HepG2 (cell line): ENCODE measurements around the gene DNM3. TPM values are rescaled to one million over a fixed set of nuclear protein-coding genes. Genes with fewer than 3 reads are reported as not detected.
A peak's percentile ranks its signal among the peaks of the same experiment; 100 is the strongest.

Experiments used
- CHD2 ChIP-seq: IDR thresholded peaks from 2 replicates; pipeline ENCODE4 v1.6.1; 2011; ENCODE audit warnings: low read depth, low read length, improper control_type of control experiment
- CREB1 ChIP-seq, 2 experiments: fragments of 450-650 bp in 1 of 2; IDR thresholded peaks; 2 replicates each; pipeline ENCODE4 v1.6.1; 2016 to 2017; ENCODE audit warnings: control low read depth in 1 of 2, mild to moderate bottlenecking in 1 of 2, missing compliant biosample characterization in 1 of 2, missing genetic modification characterization in 1 of 2
- DPF2 ChIP-seq: sonication (generic); formaldehyde crosslinking; IDR thresholded peaks from 2 replicates; pipeline ENCODE4 v1.4.0; 2020; ENCODE audit warnings: mild to moderate bottlenecking, low read depth, missing genetic modification reagents, borderline replicate concordance
- EP300 ChIP-seq, 3 experiments: sonication (generic) in 1 of 3; formaldehyde crosslinking in 1 of 3; IDR thresholded peaks; 2 replicates each; pipeline versions ENCODE4 v1.5.1 to v1.6.1; 2011 to 2020; ENCODE audit warnings: low read depth in 2 of 3, low read length in 2 of 3, borderline replicate concordance in 1 of 3, improper control_type of control experiment in 1 of 3, mild to moderate bottlenecking in 1 of 3, missing genetic modification reagents in 1 of 3, moderate library complexity in 1 of 3
- ETS1 ChIP-seq: sonication (generic); formaldehyde crosslinking; IDR thresholded peaks from 2 replicates; pipeline ENCODE4 v1.4.0; 2020; ENCODE audit warnings: missing genetic modification reagents
- FOXP1 ChIP-seq, 2 experiments: fragments of 450-650 bp in 1 of 2; IDR thresholded peaks; 2 replicates each; pipeline ENCODE4 v1.6.1; 2017 to 2018; ENCODE audit warnings: antibody characterized with exemption in 1 of 2
- GABPB1 ChIP-seq: IDR thresholded peaks from 2 replicates; pipeline ENCODE4 v1.6.1; 2016; ENCODE audit warnings: mild to moderate bottlenecking, missing genetic modification reagents, moderate library complexity, missing compliant biosample characterization
- GLMP ChIP-seq: sonication (generic); formaldehyde crosslinking; IDR thresholded peaks from 2 replicates; pipeline ENCODE4 v1.9.0; 2021; ENCODE audit warnings: missing genetic modification reagents, mild to moderate bottlenecking, borderline replicate concordance
- JUNB ChIP-seq: sonication (generic); formaldehyde crosslinking; IDR thresholded peaks from 2 replicates; pipeline ENCODE4 v1.8.0; 2022; ENCODE audit warnings: missing genetic modification reagents, mild to moderate bottlenecking, borderline replicate concordance
- NCOA2 ChIP-seq: sonication (generic); formaldehyde crosslinking; IDR thresholded peaks from 2 replicates; pipeline ENCODE4 v1.8.0; 2022; ENCODE audit warnings: inconsistent platforms
- SNAI1 ChIP-seq: sonication (generic); formaldehyde crosslinking; IDR thresholded peaks from 2 replicates; pipeline ENCODE4 v1.5.0; 2020; ENCODE audit warnings: mild to moderate bottlenecking, missing genetic modification reagents, borderline replicate concordance
- TFDP1 ChIP-seq: IDR thresholded peaks from 2 replicates; pipeline ENCODE4 v1.6.1; 2016; ENCODE audit warnings: missing compliant biosample characterization, missing genetic modification reagents, borderline replicate concordance
- ZNF460 ChIP-seq: sonication (generic); formaldehyde crosslinking; IDR thresholded peaks from 2 replicates; pipeline ENCODE4 v1.5.1; 2020; ENCODE audit warnings: missing genetic modification reagents, mild to moderate bottlenecking, borderline replicate concordance
- ZNF678 ChIP-seq: sonication (generic); formaldehyde crosslinking; IDR thresholded peaks from 2 replicates; pipeline ENCODE4 v1.4.0; 2020; ENCODE audit warnings: mild to moderate bottlenecking, missing genetic modification reagents
- ZNF713 ChIP-seq: sonication (generic); formaldehyde crosslinking; IDR thresholded peaks from 2 replicates; pipeline ENCODE4 v1.4.0; 2020; ENCODE audit warnings: mild to moderate bottlenecking, missing genetic modification reagents
- ZNF770 ChIP-seq: sonication (generic); formaldehyde crosslinking; IDR thresholded peaks from 2 replicates; pipeline ENCODE4 v1.5.0; 2020; ENCODE audit warnings: mild to moderate bottlenecking, missing genetic modification reagents
- ZNF780A ChIP-seq: sonication (generic); formaldehyde crosslinking; IDR thresholded peaks from 2 replicates; pipeline ENCODE4 v1.8.0; 2022; ENCODE audit warnings: mild to moderate bottlenecking, missing genetic modification reagents, moderate library complexity
- ZSCAN5A ChIP-seq: sonication (generic); formaldehyde crosslinking; IDR thresholded peaks from 2 replicates; pipeline ENCODE4 v1.8.0; 2022; ENCODE audit warnings: mild to moderate bottlenecking, missing genetic modification reagents, borderline replicate concordance
- polyA plus RNA-seq, 8 experiments: library from polyadenylated mRNA; depleted of rRNA in 3 of 8; stranded (reverse) in 7 of 8; unstranded in 1 of 8; fragments of >200 nt; fragmentation: Illumina TruSeq in 4 of 8; extraction: Trizol in 4 of 8; gene quantifications; 2 replicates each; pipeline versions ENCODE4 v1.2.1 to v1.2.3, GENCODE V29; 2011 to 2016; ENCODE audit warnings: low read depth in 4 of 8, missing spikeins in 1 of 8, mixed read lengths in 1 of 8; ENCODE audit not compliant: insufficient read depth in 1 of 8
- total RNA-seq, 5 experiments: library from RNA; depleted of rRNA; stranded (reverse); fragments of >200 nt; fragmentation: Illumina TruSeq; extraction: Trizol; gene quantifications; 2 replicates each; pipeline ENCODE4 v1.2.3, GENCODE V29; 2016; ENCODE audit warnings: low read depth in 1 of 5

The DNM3 gene
- total and polyA plus RNA-seq, 2 of the 13 experiments (the other 11 are each of a cell fraction or from before 2014, with no cell fraction given) = 0.05 TPM; not detected in 1

- no peak for TF ChIP-seq ZNF770 (CRISPR knock-in tag)
- TF ChIP-seq EP300 (IDR thresholded peaks at IDR 0.05; ENCODE audit: low read depth in 2 of 2, low read length in 2 of 2) = peak; percentile 7 to 60; a peak in 2 of 4 replicates
- peak; percentile 81 for TF ChIP-seq EP300 (CRISPR knock-in tag; IDR thresholded peaks at IDR 0.05; ENCODE audit: borderline replicate concordance)
- peak; percentile 35; the same call in 1 of the 2 replicates for TF ChIP-seq GABPB1 (CRISPR knock-in tag)
- peak; percentile 67; the same call in 1 of the 2 replicates for TF ChIP-seq JUNB
- TF ChIP-seq ZSCAN5A (CRISPR knock-in tag) = no peak
- 0 out of 2 replicates have a peak, but pooled peaks have one; percentile 53 for TF ChIP-seq DPF2 (CRISPR knock-in tag)
- no peak for TF ChIP-seq TFDP1
- no peak for TF ChIP-seq ZNF460 (CRISPR knock-in tag)
- no peak for TF ChIP-seq ZNF713 (CRISPR knock-in tag)
- TF ChIP-seq ZNF780A = no peak
- TF ChIP-seq SNAI1 (CRISPR knock-in tag) = no peak
- no peak for TF ChIP-seq GLMP (CRISPR knock-in tag)
- peak; percentile 23; the same call in 1 of the 2 replicates for TF ChIP-seq FOXP1 (IDR thresholded peaks at IDR 0.05)
- peak; percentile 69 for TF ChIP-seq FOXP1 (CRISPR knock-in tag; IDR thresholded peaks at IDR 0.05)
- 0 out of 2 replicates have a peak, but pooled peaks have one; percentile 39 for TF ChIP-seq ZNF678 (CRISPR knock-in tag)
- TF ChIP-seq ETS1 (CRISPR knock-in tag) = no peak
- no peak for TF ChIP-seq CHD2
- no peak for TF ChIP-seq CREB1 (IDR thresholded peaks at IDR 0.05)
- TF ChIP-seq CREB1 (CRISPR knock-in tag; IDR thresholded peaks at IDR 0.05) = peak; percentile 40; the same call in 1 of the 2 replicates
- TF ChIP-seq NCOA2 (CRISPR knock-in tag) = peak; percentile 62
Observed at GRCh38 chr1:172448995-172449584, 607.8 kb downstream of the DNM3 start (continued).
